AG10803 (cell line): Measurements from ENCODE around the gene ITIH3.

Experiments
- DNase-seq: peaks from one replicate; pipeline ENCODE4 v3.0.0; 2010; ENCODE audit warnings: low read depth
- H3K4me3 ChIP-seq: 2 replicates; pipeline ENCODE4 v1.5.1; 2011; ENCODE audit warnings: mild to moderate bottlenecking, low read length, control low read depth
- CTCF ChIP-seq: conservative IDR thresholded peaks from 2 replicates; pipeline ENCODE4 v1.5.1; 2011; ENCODE audit warnings: mild to moderate bottlenecking, low read length, control low read depth, inconsistent platforms

ITIH3 gene

GRCh38 chr3:52809662-52810377 is 15.2 kb downstream of the ITIH3 start:
- TF ChIP-seq CTCF: no peak
- H3K4me3 ChIP-seq: no peak overlapping the region
- no peak for DNase-seq

- H3K4me3 ChIP-seq: no peak overlapping the region
- TF ChIP-seq CTCF: no peak
- DNase-seq: no peak
Measured at GRCh38 chr3:52810923-52811322, 16.3 kb downstream of the ITIH3 start.

GRCh38 chr3:52811452-52812011 is 16.9 kb downstream of the ITIH3 start:
- no peak for TF ChIP-seq CTCF
- DNase-seq: no peak
- H3K4me3 ChIP-seq: no peak overlapping the region

- no peak overlapping the region for H3K4me3 ChIP-seq
- no peak for DNase-seq
- TF ChIP-seq CTCF: no peak
Measured at GRCh38 chr3:52813810-52814209, 19.2 kb downstream of the ITIH3 start.

GRCh38 chr3:52816199-52816598 is 21.6 kb downstream of the ITIH3 start:
- DNase-seq: no peak
- no peak for TF ChIP-seq CTCF
- H3K4me3 ChIP-seq: no peak overlapping the region

- no peak for TF ChIP-seq CTCF
- no peak overlapping the region for H3K4me3 ChIP-seq
- no peak for DNase-seq
Measured at GRCh38 chr3:52816654-52817053, 22.1 kb downstream of the ITIH3 start.

- no peak overlapping the region for H3K4me3 ChIP-seq
Measured at GRCh38 chr3:52817221-52817620, 22.6 kb downstream of the ITIH3 start.

More at GRCh38 chr3:52817221-52817620, 22.6 kb downstream of the ITIH3 start:
- no peak for TF ChIP-seq CTCF
- no peak for DNase-seq
